Measurements from ENCODE around the gene SEMA3B.
A peak's percentile ranks its signal among the peaks of the same experiment; 100 is the strongest.
"Not testable (repeated sequence)": the region's sequence is repeated elsewhere in the genome, so short reads cannot be mapped to it uniquely, and the experiment has no call there.

SEMA3B gene

DNA sequence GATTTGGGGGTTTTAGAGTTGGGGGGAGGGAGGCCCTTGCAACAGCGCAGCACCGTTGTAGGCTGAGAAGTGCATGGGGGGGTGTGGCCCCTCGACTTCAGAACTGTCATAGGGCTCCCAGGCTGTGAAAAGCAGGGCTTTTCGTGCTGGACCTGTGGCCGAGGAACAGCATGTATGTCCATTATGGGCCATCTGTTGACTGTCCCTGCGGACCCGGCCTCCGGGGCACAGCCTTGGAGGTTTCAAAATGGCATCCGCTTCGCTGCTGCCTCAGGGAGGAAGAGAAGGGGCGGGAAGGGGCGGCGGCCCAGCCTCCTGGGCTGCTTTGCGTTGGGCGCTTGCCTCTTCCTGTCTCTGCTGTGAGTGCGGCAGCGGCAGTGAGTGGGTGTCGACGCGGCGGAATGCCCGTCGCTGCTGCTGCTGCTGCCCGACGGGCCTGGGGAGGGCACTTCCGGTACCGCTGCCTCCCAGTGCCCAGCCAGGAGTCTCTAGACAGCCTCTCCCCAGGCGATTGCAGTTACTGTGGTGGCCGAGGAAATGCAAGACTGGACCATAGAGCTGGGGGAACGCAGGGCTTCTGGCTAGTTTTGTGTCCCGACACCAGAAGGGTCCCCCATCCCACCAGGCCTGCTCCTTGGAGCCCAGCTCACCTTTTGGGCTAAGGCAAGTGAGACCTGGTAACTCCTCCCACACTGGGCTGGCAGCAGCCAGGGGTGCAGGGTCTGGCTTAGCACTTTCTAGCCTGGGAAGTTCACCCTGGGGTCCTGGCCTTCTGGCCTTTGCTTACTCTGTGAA lies 31.0 kb upstream of the SEMA3B start:
- DNase-seq (ENCODE audit: low read depth in 2 of 2) = peak; percentile 65 to 72

DNA sequence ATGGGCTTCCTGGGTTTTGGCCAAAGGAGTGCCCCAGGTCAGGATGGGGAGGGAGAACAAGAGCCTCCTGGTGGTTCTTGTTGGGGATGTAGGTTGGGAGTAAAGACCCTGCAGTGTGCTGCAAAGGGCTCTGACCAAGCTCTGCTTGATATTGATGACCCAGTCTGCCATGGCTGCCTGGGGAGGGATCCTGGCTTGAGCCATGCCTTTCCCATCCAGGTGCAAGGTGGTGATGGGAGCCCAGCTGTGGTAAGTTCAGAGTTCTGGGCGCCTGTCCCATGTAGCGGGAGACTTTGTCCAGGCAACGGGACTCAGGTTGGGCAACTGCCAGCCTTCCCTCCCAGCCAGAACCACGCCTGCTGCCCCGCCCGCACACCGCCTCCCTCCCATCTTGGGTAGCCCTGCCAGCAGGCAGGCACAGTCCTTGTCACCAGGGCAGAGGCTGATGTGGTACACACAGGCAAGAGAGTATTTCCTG lies 30.4 kb upstream of the SEMA3B start:
- DNase-seq (ENCODE audit: low read depth in 2 of 2) = no peak

DNA sequence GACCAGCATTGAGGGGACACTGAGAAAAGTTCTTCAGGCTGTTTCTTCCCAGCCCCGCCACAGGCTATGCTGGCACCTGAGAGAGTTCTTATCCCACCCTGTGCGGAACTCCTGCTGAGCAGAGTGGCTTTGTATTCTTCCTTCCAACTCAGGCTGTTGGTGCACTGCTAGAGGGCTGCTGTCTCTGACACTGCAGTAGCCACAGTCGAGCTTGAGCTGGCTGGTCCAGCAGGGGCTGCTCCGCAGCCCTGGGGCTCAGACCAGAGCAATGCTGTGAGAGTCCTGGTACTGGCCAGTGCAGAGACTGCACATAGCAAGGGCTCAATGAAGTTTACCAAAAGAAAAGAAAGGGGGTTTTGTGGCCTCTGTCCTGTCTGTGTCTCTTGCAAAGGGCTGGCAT lies 29.3 kb upstream of the SEMA3B start:
- DNase-seq (ENCODE audit: low read depth in 2 of 2) = no peak

DNA sequence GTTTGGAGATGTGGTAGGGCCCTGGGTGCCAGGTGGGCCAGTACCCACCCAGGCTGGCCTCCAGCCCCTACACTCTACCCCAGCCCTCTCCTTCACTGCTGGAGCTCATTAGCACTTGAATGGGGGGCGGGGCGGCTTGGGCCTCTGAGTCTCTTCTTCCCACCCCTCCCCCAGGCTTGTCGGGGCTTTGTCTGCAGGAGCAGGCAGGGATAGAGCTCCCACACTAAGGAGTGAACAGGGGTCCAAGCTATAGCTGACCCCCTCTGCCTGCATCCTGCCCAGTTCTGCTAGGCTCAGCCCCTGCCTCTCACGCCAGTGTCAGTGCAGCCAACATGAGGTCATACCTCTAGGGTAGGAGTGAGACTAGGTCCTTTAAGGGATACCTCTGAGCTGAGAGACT lies 27.8 kb upstream of the SEMA3B start:
- no peak for DNase-seq (ENCODE audit: low read depth in 2 of 2)

DNA sequence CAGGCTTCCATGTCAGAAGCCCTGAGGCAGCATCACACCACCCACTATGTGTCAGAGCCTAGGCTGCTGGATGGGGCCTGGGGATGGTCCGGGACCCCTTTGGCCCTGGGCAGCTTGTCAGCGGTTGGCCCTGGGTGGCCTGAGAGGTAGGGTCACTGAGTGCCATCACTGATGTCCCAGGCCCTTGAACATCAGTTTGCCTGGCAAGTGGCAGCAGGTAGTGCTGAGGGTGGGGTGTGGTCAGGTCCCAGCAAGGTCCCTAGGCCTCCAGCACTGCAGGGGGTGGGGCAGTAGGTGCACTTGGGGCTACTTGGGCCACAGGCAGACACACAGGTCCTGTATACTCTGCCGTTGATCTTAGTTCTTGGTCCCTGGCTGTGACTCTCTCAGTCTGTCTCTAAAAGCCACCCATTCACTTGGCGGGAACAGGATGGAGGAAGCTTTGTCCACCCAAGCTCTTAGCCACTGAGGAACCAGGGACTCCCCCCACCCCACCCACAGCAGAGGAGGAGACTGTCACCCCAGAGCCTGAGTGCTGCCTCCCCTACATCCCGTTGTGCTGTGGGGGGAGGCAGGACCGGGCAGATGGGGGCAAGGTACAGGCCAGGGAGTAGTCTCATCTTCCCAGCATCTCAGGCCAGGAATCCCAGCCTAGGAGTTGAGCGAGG lies 27.1 kb upstream of the SEMA3B start:
- DNase-seq (ENCODE audit: low read depth in 2 of 2) = no peak

DNA sequence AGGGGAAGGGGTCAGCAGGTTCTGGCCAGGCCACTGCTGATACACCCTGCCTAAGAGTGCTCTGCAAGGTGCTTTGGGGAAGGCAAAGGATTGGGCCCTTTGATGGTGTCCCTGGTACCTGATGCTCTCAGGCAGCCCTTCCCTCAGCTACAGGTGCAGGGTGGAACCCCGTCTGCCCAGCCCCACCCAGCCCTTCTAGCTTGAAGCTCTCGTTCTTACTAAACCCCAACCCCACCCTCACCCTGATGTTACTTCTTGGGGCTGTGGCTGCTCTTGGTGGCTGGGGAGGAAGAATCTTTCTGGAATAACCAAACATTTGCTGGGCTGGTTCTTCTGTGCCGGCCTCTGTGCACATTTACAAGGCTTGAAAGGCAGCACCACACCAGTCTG lies 26.6 kb upstream of the SEMA3B start:
- DNase-seq (ENCODE audit: low read depth in 2 of 2) = no peak

DNA sequence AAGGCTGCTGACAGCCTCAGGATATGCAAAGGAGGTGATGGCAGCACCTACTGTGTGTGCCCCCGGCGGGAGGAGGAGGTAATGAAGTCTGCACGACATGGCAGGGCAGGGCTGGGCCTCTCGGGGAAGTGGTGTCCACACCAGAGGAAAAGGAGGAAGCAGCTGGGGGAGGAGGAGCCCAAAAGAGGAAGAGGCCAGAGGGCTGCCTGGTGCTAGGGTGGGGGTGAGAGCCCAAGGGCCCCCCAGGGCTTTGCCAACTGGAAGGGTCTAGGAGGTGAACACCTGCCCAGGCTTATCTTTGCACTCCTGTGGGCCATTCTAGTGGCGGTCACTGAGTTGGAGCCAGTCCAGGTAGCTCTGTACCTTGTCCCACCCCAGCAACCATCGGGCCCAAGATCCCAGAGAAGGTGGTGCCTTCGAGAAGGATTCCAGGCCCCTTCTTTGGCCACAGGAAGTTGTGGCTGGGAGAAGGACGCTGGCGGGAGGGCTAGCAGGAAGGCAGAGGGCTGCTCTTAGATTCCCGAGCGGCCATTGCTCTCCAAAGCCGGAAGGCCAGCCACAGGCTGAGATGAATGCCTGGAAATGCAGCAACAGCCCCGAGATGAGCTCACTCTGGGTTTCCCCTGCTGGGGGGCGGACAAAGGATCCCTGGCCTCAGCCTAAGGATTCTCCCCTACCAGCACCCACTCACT lies 25.9 kb upstream of the SEMA3B start:
- DNase-seq (ENCODE audit: low read depth in 2 of 2) = no peak

DNA sequence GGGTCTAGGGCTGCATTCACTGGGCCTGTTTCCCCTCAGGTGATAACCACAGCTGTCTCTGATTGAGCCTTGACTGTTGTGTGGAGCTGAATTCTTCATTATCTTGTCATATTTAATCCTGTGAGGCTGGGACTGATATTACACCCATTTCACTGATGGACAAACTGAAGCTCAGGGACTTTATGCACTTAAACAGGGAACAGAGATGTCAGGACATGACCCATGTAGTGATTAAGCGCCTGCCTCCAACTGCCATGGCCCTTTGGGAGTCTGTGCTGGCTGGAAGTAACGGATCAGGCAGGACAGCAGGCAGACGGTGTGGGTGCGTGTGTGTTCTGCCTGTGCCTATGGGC lies 25.4 kb upstream of the SEMA3B start:
- DNase-seq (ENCODE audit: low read depth in 2 of 2) = no peak

DNA sequence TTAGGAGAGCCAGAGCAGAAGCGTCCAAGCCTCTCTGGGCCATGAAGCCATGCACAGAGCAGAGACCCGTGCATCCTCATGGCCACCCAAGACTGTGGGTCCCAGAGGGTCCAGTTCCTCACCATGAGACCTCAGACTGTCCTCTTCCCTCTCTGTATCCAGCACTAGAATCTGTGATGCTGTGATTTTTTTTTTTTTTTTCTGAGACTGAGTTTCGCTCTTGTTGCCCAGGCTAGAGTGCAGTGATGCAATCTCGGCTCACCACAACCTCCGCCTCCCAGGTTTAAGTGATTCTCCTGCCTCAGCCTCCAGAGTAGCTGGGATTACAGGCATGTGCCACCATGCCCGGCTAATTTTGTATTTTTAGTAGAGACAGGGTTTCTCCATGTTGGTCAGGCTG lies 24.1 kb upstream of the SEMA3B start:
- DNase-seq (ENCODE audit: low read depth in 2 of 2) = not testable (repeated sequence)

DNA sequence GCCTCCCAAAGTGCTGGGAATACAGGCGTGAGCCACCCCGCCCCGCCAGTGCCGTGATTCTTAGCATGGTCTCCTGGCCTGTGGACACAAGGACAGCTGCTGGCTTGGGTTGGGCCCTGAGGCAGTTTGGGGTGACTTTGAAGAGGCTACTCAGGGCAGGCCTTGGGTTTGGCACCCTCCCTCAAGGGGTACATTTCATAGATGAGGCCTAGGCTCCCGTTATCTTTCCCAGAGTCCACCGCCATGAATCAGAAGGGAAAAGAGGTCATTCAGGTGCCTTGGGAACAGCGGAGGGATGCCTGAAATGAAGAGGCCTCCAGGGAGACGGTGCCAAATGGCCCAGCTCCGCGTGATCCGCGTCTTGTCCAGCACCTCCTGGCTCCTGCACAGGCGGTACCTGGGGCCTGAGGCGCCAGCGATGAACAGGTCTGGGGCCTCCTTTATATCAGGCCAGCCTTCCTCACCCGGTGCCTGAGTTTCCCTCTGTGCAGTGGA lies 23.6 kb upstream of the SEMA3B start:
- no peak for DNase-seq (ENCODE audit: low read depth in 2 of 2)

DNA sequence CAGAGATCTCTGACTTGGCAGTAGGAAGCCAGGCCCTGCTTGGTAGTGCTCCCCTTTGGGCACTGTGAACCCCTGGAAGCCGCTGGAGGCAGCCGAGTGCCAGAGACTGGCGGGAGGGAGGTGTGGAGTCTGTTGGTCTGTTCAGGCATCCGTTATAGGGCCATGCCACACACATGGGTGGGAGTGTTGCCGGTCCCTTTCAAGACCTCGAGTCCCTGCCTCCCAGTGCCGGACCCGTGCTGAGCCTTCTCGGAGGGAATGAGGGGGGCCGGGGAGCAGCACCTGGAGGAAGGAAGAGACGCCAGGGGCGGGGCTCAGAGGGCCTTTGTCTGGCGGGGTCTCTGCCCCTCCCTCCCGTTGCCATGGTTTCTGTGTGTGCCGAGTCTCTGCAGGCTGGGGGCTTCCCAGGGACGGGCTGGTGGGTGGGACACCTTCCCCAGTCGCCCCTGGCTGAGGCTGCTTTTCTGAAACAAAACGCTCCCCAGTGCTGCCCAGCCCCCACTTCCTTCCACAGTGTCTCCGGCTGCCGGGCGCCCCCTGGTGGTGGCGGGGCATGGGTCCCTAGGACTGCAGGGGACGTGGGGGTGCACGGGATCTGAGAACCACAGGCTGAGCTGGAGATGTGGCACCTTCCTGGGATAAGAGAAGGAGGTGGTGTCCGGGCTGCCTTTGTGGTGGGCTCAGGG lies 23.0 kb upstream of the SEMA3B start:
- DNase-seq (ENCODE audit: low read depth in 2 of 2) = peak; percentile 91 to 93

DNA sequence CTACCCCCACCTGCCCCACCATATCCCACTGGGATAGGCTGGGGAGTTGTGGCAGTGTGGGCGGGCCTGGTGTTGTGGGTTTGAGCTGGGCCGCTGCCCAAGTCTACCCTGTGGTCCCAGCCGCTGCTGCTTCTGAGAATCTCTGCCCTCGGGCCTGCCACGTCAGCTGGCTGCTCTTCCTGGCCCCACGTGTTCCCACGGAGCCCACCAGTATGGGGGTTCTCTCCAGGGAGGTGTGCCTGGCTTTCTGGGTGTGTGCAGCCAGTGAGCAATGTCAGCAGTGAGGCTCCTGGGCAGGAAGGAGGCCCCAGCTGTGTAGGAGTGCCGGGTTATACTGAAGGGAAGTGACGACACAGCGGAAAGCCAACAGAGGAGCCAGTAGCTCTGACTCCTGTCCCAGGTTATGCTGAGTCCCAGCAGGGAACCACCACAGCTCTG lies 22.4 kb upstream of the SEMA3B start:
- DNase-seq (ENCODE audit: low read depth in 2 of 2) = peak; percentile 52 to 67

DNA sequence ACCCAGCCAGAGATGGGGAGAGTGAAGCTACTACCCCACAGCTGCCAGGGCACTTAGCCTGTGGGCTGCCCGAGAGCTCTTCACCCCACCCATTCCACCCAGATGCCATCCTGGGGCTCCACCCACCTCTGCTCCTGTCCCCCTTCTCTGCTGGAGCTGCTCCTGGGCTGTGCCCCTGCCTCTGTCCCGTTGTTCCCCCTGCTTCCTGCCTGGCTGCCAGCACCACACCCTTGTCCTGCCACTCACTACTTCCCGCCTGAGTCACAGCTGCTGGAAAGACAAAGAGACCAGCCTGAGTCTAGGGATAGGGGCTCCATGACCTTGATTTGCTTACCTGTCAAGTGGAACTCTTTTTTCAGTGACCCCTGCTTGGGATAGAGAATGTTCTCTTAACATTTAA lies 20.6 kb upstream of the SEMA3B start:
- no peak for DNase-seq (ENCODE audit: low read depth in 2 of 2)

DNA sequence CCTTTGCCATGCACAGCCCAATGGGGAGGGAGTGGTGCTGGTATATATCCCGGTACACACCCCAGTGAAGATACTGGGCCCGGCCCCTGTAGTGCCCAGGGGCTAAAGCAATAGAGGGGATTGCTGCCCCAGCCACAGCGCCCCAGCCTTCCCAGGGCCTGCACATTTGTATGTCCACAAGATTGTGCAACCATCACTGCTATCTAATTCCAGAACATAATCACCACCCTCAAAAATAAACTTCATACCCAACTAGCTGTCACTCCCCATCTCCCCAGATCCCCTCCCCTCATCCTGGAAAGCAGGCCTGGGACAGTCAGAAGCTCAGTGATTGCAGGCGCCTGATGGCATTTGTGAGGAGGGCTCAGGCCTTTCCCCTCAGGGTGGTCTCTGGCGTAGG lies 19.5 kb upstream of the SEMA3B start:
- no peak for DNase-seq (ENCODE audit: low read depth in 2 of 2)

DNA sequence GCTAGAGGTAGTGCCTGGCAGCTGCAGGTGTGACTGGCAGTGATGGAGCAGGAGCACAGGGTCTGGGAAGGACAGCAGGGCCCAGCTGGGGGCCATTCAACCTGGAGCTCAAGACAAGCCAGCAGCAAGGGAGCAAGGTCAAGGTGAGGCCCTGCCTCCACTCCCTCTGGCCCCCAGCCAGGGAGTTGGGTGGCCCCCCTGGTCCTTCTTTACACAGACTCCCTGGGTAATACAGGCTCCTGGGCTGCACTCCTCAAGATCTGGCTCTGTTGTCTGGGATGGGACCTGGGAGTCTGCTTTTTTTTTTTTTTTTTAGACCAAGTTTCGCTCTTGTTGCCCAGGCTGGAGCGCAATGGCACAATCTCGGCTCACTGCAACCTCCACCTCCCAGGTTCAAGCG lies 18.4 kb upstream of the SEMA3B start:
- no peak for DNase-seq (ENCODE audit: low read depth in 2 of 2)

DNA sequence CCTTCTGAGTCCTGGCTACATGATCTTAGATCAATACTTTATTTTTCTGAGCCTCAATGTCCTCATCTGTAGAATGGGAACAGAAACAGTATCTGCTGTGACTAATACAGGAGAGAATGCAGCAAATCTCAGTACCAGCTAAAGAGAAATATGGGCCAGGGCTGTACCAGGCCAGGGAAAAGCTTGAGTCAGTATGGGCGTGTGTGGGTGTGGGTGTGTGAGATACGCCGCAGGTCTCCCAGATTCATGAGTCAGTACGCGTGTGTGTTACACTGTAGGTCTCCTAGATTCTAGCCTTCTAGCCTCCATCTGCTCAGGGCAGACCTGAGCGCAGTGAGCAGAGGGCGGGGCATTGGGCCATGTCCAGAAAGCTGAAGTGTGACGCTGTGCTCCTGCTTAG lies 17.7 kb upstream of the SEMA3B start:
- no peak for DNase-seq (ENCODE audit: low read depth in 2 of 2)

DNA sequence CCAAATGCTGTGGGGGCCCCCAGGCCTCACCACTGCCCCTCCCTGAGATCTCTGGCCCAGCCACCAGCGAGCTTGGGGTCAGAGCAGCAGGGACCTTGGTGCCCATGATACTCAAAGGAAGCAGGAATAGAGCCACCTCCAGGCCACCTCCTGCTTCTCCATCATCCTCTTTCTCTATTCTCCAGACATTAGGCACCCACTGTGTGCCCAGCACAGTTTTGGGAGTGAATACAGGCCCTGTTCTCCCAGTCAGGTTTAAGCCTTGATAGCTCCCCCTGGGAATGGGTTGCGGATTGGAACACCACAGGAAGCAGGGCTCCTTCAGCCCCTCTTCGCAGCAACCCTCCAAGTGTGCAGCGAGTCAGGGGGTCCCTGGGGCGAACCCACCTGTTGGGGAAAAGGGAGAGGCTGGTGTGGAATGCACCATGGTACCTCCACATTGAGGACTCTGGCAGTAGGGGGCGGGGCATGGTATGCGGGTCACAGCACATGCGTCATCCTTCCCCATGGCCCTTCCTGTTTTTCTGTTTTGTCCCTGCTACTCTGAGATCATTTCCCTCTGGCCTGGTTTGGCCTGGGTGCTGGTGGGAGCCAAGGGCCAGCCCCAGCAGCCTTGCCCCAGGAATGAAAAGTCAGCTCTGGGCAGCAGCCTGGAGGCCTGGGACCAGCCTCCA lies 14.2 kb upstream of the SEMA3B start:
- DNase-seq (ENCODE audit: low read depth in 2 of 2) = no peak

DNA sequence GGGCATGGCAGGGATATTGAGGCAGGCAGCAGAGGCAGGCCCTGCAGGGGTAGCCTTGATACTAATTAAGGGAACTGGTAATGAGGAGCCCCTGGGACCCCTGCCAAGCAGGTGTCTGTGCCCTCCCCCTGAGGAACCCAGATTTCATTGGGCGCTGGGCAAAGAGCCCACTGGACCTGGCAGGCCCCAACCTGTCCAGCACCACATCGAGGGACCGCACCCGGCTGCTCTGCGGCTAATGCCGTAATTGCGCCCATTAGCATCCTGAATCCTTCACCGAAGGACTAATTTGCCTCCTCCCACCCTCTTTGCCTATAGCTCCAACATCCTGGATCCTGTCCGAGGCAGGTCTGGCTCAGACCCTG lies 13.7 kb upstream of the SEMA3B start:
- DNase-seq (ENCODE audit: low read depth in 2 of 2) = no peak

DNA sequence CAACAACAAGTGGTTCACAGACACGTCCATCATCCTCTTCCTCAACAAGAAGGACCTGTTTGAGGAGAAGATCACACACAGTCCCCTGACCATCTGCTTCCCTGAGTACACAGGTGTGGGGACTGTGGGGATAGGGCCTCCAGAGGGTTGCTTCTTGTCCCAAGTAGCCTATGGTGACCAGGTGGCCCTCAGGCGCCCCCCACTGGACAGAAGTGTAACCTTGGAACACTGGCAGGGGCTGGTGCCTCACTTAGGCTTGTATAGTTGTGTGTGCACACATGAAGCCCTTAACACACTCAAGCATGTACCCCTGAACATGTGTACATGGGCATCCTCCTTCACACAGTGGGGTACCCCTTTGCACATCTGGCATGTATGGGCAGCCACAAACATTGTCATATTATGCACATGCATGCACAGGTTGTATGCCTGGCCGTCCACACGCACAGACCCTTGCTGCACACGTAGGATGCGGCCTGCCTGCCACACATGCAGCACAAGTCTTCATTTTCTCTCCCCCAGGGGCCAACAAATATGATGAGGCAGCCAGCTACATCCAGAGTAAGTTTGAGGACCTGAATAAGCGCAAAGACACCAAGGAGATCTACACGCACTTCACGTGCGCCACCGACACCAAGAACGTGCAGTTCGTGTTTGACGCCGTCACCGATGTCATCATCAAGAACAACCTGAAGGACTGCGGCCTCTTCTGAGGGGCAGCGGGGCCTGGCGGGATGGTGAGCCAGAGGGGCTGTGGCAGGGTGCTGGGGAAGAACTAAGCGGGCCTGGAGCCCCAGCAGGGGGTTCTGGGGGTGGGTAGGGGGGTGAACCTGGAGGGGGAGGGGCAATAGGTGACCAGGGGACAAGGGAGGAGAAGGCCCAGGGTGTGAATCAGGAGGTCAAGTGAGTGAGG lies 11.7 kb upstream of the SEMA3B start:
- DNase-seq (ENCODE audit: low read depth in 2 of 2) = no peak

DNA sequence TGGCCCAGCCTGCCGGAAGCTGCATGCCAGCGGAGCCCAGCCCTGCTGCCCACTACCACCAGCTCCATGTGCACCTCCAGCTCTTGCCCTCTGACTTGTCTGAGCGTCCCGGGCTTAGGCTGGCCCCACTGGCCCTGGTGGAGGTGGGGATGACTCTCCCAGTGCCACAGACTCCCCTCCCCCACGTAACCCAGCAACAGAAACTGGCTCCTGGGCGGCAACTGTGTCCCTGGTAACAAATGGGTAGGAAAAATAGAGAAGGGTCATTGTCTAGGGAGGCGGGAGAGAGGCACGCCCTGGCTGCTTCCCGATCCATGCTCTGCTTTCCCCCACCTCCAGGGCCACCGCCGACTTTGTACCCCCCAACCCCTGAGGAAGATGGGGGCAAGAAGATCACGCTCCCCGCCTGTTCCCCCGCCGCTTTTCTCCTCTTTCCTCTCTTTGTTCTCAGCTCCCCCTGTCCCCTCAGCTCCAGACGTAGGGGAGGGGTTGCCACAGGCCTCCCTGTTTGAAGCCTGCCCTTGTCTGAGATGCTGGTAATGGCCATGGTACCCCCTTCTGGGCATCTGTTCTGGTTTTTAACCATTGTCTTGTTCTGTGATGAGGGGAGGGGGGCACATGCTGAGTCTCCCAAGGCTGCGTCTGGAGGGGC lies 10.8 kb upstream of the SEMA3B start:
- no peak for DNase-seq (ENCODE audit: low read depth in 2 of 2)

Measured in stimulated activated CD8-positive, alpha-beta memory T cell treated with anti-CD3 and anti-CD28 coated beads, Interleukin-2, amount 100 ng/mL, for 1 hour (primary cell).